GM23338 (cell line): ENCODE measurements around the gene NSD1. TPM values are rescaled to one million over a fixed set of nuclear protein-coding genes. Genes with fewer than 3 reads are reported as not detected.
A peak's percentile ranks its signal among the peaks of the same experiment; 100 is the strongest.

Experiments
- ATAC-seq: fragments of 200-7000 bp; cut with Tn5 transposase; 3 replicates; pipeline ENCODE4 v1.9.1; 2020
- DNase-seq: peaks from one replicate; pipeline ENCODE4 v3.0.0-alpha.2; 2015; ENCODE audit warnings: low spot score
- H2AFZ ChIP-seq: fragments of 200-600 bp; sonication (generic); 2 replicates; pipeline ENCODE4 v1.8.0; 2016; ENCODE audit warnings: antibody characterized with exemption, mild to moderate bottlenecking, moderate library complexity
- H3F3A ChIP-seq: fragments of 200-600 bp; sonication (generic); replicated peaks from 2 replicates; pipeline ENCODE4 v1.8.0; 2017; ENCODE audit warnings: antibody characterized with exemption, mixed run types, low read depth
- H3K27ac ChIP-seq: fragments of 200-600 bp; sonication (generic); 2 replicates; pipeline ENCODE4 v1.6.1; 2016; ENCODE audit warnings: low read depth
- H3K27me3 ChIP-seq: fragments of 200-600 bp; sonication (generic); 2 replicates; pipeline ENCODE4 v1.8.0; 2016; ENCODE audit warnings: mild to moderate bottlenecking, mixed run types, moderate library complexity; ENCODE audit not compliant: insufficient read depth
- H3K36me3 ChIP-seq: fragments of 200-600 bp; sonication (generic); 2 replicates; pipeline ENCODE4 v1.8.0; 2016; ENCODE audit warnings: mild to moderate bottlenecking; ENCODE audit not compliant: insufficient read depth
- H3K4me1 ChIP-seq: fragments of 200-600 bp; sonication (generic); 2 replicates; pipeline ENCODE4 v1.8.0; 2016; ENCODE audit warnings: mild to moderate bottlenecking, moderate library complexity; ENCODE audit not compliant: insufficient read depth
- H3K4me2 ChIP-seq: fragments of 200-600 bp; sonication (generic); 2 replicates; pipeline ENCODE4 v1.7.1; 2017; ENCODE audit warnings: mixed run types
- H3K4me3 ChIP-seq: fragments of 200-600 bp; sonication (generic); 2 replicates; pipeline ENCODE4 v1.6.1; 2016; ENCODE audit warnings: mixed run types
- H3K79me2 ChIP-seq: fragments of 200-600 bp; sonication (generic); replicated peaks from 2 replicates; pipeline ENCODE4 v1.8.0; 2017; ENCODE audit warnings: mild to moderate bottlenecking; ENCODE audit not compliant: insufficient read depth
- H3K9me2 ChIP-seq: fragments of 200-600 bp; sonication (generic); 2 replicates; pipeline ENCODE4 v1.8.0; 2017; ENCODE audit not compliant: insufficient read depth
- H4K20me1 ChIP-seq: fragments of 200-600 bp; sonication (generic); replicated peaks from 2 replicates; pipeline ENCODE4 v1.8.0; 2017; ENCODE audit warnings: mild to moderate bottlenecking; ENCODE audit not compliant: insufficient read depth
- H3K27ac Mint-ChIP-seq: 2 replicates; pipeline ENCODE4 v1.8.0; 2020; ENCODE audit warnings: inconsistent platforms, mild to moderate bottlenecking, moderate library complexity, mixed read lengths
- H3K27me3 Mint-ChIP-seq: 3 replicates; pipeline ENCODE4 v1.8.0; 2022; ENCODE audit warnings: low read depth, mild to moderate bottlenecking, moderate library complexity, mixed read lengths, inconsistent platforms; ENCODE audit not compliant: insufficient read depth, poor library complexity
- H3K36me3 Mint-ChIP-seq: 3 replicates; pipeline ENCODE4 v1.8.0; 2021; ENCODE audit warnings: low read depth, mild to moderate bottlenecking, inconsistent platforms, moderate library complexity, mixed read lengths
- H3K4me1 Mint-ChIP-seq: 3 replicates; pipeline ENCODE4 v1.8.0; 2020; ENCODE audit warnings: mild to moderate bottlenecking, inconsistent platforms, mixed read lengths
- H3K4me3 Mint-ChIP-seq: 3 replicates; pipeline ENCODE4 v1.8.0; 2021; ENCODE audit warnings: moderate library complexity, mild to moderate bottlenecking, inconsistent platforms, mixed read lengths
- H3K9me3 Mint-ChIP-seq: 3 replicates; pipeline ENCODE4 v1.8.0; 2020; ENCODE audit warnings: moderate library complexity, mild to moderate bottlenecking, inconsistent platforms, mixed read lengths
- CREB1 ChIP-seq: fragments of 250-450 bp; sonication (Bioruptor Pico); IDR thresholded peaks from 2 replicates; pipeline ENCODE4 v1.5.0; 2020; ENCODE audit warnings: low read depth, mild to moderate bottlenecking, moderate library complexity
- CTCF ChIP-seq, 2 experiments: fragments of 200-600 bp in 1 of 2; sonication (generic) in 1 of 2; conservative IDR thresholded peaks; 2 replicates each; pipeline versions ENCODE4 v1.5.1 to v1.6.1; 2016 to 2017; ENCODE audit warnings: antibody characterized with exemption in 2 of 2, low read depth in 2 of 2, mild to moderate bottlenecking in 2 of 2, moderate library complexity in 1 of 2
- POLR2AphosphoS5 ChIP-seq: IDR thresholded peaks from 2 replicates; pipeline ENCODE4 v1.6.1; 2016; ENCODE audit warnings: antibody characterized with exemption, low read depth
- ZNF462 ChIP-seq: fragments of 250-450 bp; sonication (Bioruptor Pico); IDR thresholded peaks from 2 replicates; pipeline ENCODE4 v1.5.0; 2020; ENCODE audit warnings: mild to moderate bottlenecking, moderate library complexity
- polyA plus RNA-seq: library from polyadenylated mRNA; unstranded; fragments of >200 nt; fragmentation: Nextera tagmentation; extraction: Ambion mirVana; gene quantifications from 2 replicates; pipeline ENCODE4 v1.2.1, GENCODE V29; 2016
- total RNA-seq: library from RNA; depleted of rRNA; stranded (reverse); fragments of >200 nt; shearing (Covaris generic); gene quantifications from 2 replicates; pipeline ENCODE4 v1.2.3, GENCODE V29; 2014
- TF ChIP-seq, protein P1 (sequence below): IDR thresholded peaks from 2 replicates; pipeline ENCODE4 v1.6.1; 2016; ENCODE audit warnings: antibody characterized with exemption

NSD1 gene
- total and polyA plus RNA-seq, 2 experiments from 2014 or later: 96.4 to 106 TPM

- H3K9me3 Mint-ChIP-seq: no peaks in the 10 kb centered on the region
- peak; percentile 84 for DNase-seq
These were observed 34.0 kb upstream of the NSD1 start for GRCh38 chr5:177099422-177100093.

More at GRCh38 chr5:177099422-177100093, 34.0 kb upstream of the NSD1 start:
- peaks cover 12% of the 10 kb centered on the region for H3K27me3 Mint-ChIP-seq
- Histone ChIP-seq H3K9me2 (no peaks in the 10 kb centered on the region), H3K4me3 (0 out of 2 replicates have a peak overlapping the region, but pooled peaks have one; percentile 23), H3K36me3 (no peaks in the 10 kb centered on the region), H3F3A (0 out of 2 replicates have a peak, but pooled peaks cover 4% of the 10 kb centered on the region), H3K79me2 (no peaks in the 10 kb centered on the region), H3K4me2 (peak overlapping the region; percentile 42; the same call in 1 of the 2 replicates), H2AFZ (no peak overlapping the region), H3K4me1 (peaks cover 18% of the 10 kb centered on the region), H4K20me1 (no peaks in the 10 kb centered on the region; the same call in 1 of the 2 replicates), H3K27me3 (no peaks in the 10 kb centered on the region), H3K27ac (no peak overlapping the region)
- peak overlapping the region; percentile 24; the same call in 2 of the 3 replicates for H3K4me3 Mint-ChIP-seq
- ATAC-seq: peak; percentile 75
- peaks cover 12% of the 10 kb centered on the region; the same call in 2 of the 3 replicates for H3K36me3 Mint-ChIP-seq
- TF ChIP-seq CREB1 (CRISPR knock-in tag) (no peak), CTCF (conservative IDR thresholded peaks at IDR 0.05; ENCODE audit: low read depth in 2 of 2) (0 out of 4 replicates have a peak, but pooled peaks of 1 of the 2 experiments have one; percentile 9), POLR2AphosphoS5 (peak; percentile 36), ZNF462 (no peak)
- TF ChIP-seq, protein P1, sequence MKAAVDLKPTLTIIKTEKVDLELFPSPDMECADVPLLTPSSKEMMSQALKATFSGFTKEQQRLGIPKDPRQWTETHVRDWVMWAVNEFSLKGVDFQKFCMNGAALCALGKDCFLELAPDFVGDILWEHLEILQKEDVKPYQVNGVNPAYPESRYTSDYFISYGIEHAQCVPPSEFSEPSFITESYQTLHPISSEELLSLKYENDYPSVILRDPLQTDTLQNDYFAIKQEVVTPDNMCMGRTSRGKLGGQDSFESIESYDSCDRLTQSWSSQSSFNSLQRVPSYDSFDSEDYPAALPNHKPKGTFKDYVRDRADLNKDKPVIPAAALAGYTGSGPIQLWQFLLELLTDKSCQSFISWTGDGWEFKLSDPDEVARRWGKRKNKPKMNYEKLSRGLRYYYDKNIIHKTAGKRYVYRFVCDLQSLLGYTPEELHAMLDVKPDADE: no peak
- H3K27ac Mint-ChIP-seq: peak overlapping the region; percentile 28; the same call in 1 of the 2 replicates
- peaks cover 19% of the 10 kb centered on the region for H3K4me1 Mint-ChIP-seq
